GM12878 (cell line): ENCODE data around the gene ELP4. TPM values are rescaled to one million over a fixed set of nuclear protein-coding genes. Genes with fewer than 3 reads are reported as not detected.

Experiments
- ATAC-seq: fragments of 200-7000 bp; cut with Tn5 transposase; 3 replicates; pipeline ENCODE4 v1.9.1; 2020; ENCODE audit warnings: mild to moderate bottlenecking, moderate library complexity
- BruUV-seq: library from RNA; stranded (reverse); fragments of 400-500 nt; replicated peaks from 2 replicates; lab custom pipeline; 2021; lab: Mats Ljungman, UMichigan
- CTCF ChIA-PET: fragments of 300-600 bp; sonication (Branson Sonifier 250); formaldehyde crosslinking; extraction: SDS; loops from one replicate; lab custom pipeline; 2021; ENCODE audit warnings: inconsistent platforms; lab: Yijun Ruan, JAX
- POLR2A ChIA-PET: fragments of 350-600 bp; formaldehyde crosslinking; extraction: SDS; loops from one replicate; lab custom pipeline; 2021; ENCODE audit warnings: inconsistent platforms; lab: Charles Lee
- RAD21 ChIA-PET: fragments of 300-600 bp; sonication (Branson Sonifier 250); formaldehyde crosslinking; loops from one replicate; lab custom pipeline; 2023; ENCODE audit warnings: antibody characterized with exemption; ENCODE audit not compliant: unreplicated experiment; lab: Charles Lee
- SMC1A ChIA-PET: fragments of 300-600 bp; sonication (Branson Sonifier 250); formaldehyde crosslinking; loops from one replicate; lab custom pipeline; 2023; ENCODE audit not compliant: unreplicated experiment, uncharacterized antibody; lab: Charles Lee
- DNase-seq: peaks from one replicate; pipeline ENCODE4 v3.0.0-alpha.2; 2011; ENCODE audit warnings: low read depth, low spot score
- FAIRE-seq: peaks from 3 replicates; lab custom pipeline; 2011; peaks lifted over from hg19 to GRCh38; lab: Jason Lieb, UNC
- H2AFZ ChIP-seq: 2 replicates; pipeline ENCODE4 v1.6.0; 2011; ENCODE audit warnings: low read depth, low read length, control low read depth; ENCODE audit not compliant: control insufficient read depth
- H3K27ac ChIP-seq: 2 replicates; pipeline ENCODE4 v1.5.1; 2011; ENCODE audit warnings: control low read depth; ENCODE audit not compliant: control insufficient read depth, insufficient read depth
- H3K27me3 ChIP-seq, 2 experiments: replicated peaks in 1 of 2; 2 replicates each; pipeline versions ENCODE4 v1.6.0 to v1.6.1; 2011; ENCODE audit warnings: low read length in 1 of 2; ENCODE audit not compliant: control insufficient read depth in 2 of 2, insufficient read depth in 2 of 2
- H3K36me3 ChIP-seq, 2 experiments: 2 replicates each; pipeline ENCODE4 v1.5.1; 2011; ENCODE audit warnings: low read length in 1 of 2; ENCODE audit not compliant: control insufficient read depth in 2 of 2, insufficient read depth in 2 of 2
- H3K4me1 ChIP-seq: 2 replicates; pipeline ENCODE4 v1.6.1; 2011; ENCODE audit warnings: mild to moderate bottlenecking, low read length, moderate library complexity, mixed read lengths; ENCODE audit not compliant: control insufficient read depth, insufficient read depth
- H3K4me2 ChIP-seq: 2 replicates; pipeline ENCODE4 v1.6.0; 2011; ENCODE audit warnings: control low read depth; ENCODE audit not compliant: control insufficient read depth, insufficient read depth
- H3K4me3 ChIP-seq: fragments of 200-600 bp; sonication (generic); 2 replicates; pipeline ENCODE4 v1.5.1; 2016
- H3K79me2 ChIP-seq: 2 replicates; pipeline ENCODE4 v1.6.0; 2011; ENCODE audit warnings: low read length; ENCODE audit not compliant: control insufficient read depth, insufficient read depth
- H3K9ac ChIP-seq: 2 replicates; pipeline ENCODE4 v1.8.0; 2011; ENCODE audit warnings: low read length, control low read depth, mixed read lengths; ENCODE audit not compliant: control insufficient read depth, insufficient read depth
- H3K9me3 ChIP-seq: replicated peaks from 3 replicates; pipeline ENCODE4 v1.5.1; 2011; ENCODE audit warnings: mild to moderate bottlenecking, low read length; ENCODE audit not compliant: control insufficient read depth, insufficient read depth
- H4K20me1 ChIP-seq: 2 replicates; pipeline ENCODE4 v1.6.0; 2011; ENCODE audit not compliant: control insufficient read depth, insufficient read depth
- CBFB ChIP-seq: IDR thresholded peaks from 2 replicates; pipeline ENCODE4 v1.6.1; 2016; ENCODE audit warnings: antibody characterized with exemption, low read depth
- GABPA ChIP-seq: IDR thresholded peaks from 2 replicates; pipeline ENCODE4 v1.6.1; 2014; ENCODE audit warnings: antibody characterized with exemption, low read depth, mild to moderate bottlenecking, inconsistent platforms
- POLR2AphosphoS5 ChIP-seq: IDR thresholded peaks from 2 replicates; pipeline ENCODE4 v1.6.1; 2011; ENCODE audit warnings: mild to moderate bottlenecking, low read length, inconsistent platforms
- RUNX3 ChIP-seq: IDR thresholded peaks from 2 replicates; pipeline ENCODE4 v1.6.1; 2012; ENCODE audit warnings: low read length, inconsistent platforms
- SKIL ChIP-seq: fragments of 450-650 bp; IDR thresholded peaks from 2 replicates; pipeline ENCODE4 v1.6.1; 2017; ENCODE audit warnings: mild to moderate bottlenecking, low read depth, inconsistent platforms; ENCODE audit not compliant: poor library complexity, severe bottlenecking
- ZBED1 ChIP-seq: IDR thresholded peaks from 2 replicates; pipeline ENCODE4 v1.6.1; 2016; ENCODE audit warnings: borderline replicate concordance
- WGBS: methylation state at CpG from one replicate; pipeline ENCODE4 v1.1.6; 2016; ENCODE audit warnings: low lambda C conversion rate; ENCODE audit not compliant: insufficient replicate concordance, insufficient coverage; ENCODE audit errors: missing lambda C conversion rate; 5-methylcytosine and 5-hydroxymethylcytosine counted together
- in situ Hi-C: fragments of 300-500 bp; cut with MboI; formaldehyde crosslinking; loops from 9 replicates; pipeline ENCODE4 v1.14.3; 2018; ENCODE audit warnings: mixed read lengths
- intact Hi-C: fragments of 100-400 bp; cut with micrococcal nuclease; formaldehyde crosslinking; loops from one replicate; pipeline ENCODE4 v1.14.2; 2022; ENCODE audit not compliant: unreplicated experiment
- polyA plus RNA-seq, 11 experiments: library from polyadenylated mRNA; depleted of rRNA in 4 of 11; unstranded in 6 of 11; stranded (reverse) in 5 of 11; fragments of >200 nt; fragmentation: Nextera tagmentation in 4 of 11; fragmentation: Illumina TruSeq in 1 of 11; extraction: Ambion mirVana in 4 of 11; extraction: Trizol in 1 of 11; gene quantifications; 1 replicate in 1 of 11; 2 replicates in 10 of 11; pipeline versions ENCODE4 v1.2.1 to v1.2.3, GENCODE V29; 2011 to 2016; ENCODE audit warnings: inconsistent platforms in 2 of 11, missing spikeins in 2 of 11, low read depth in 1 of 11
- total RNA-seq, 4 experiments: library from RNA; depleted of rRNA in 3 of 4; stranded (reverse); fragments of >200 nt in 3 of 4; fragmentation: Illumina TruSeq in 1 of 4; extraction: Trizol in 1 of 4; gene quantifications; 2 replicates each; pipeline versions ENCODE4 v1.2.1 to v1.2.3, GENCODE V29; 2013 to 2021
- TF ChIP-seq, protein P1 (sequence below): IDR thresholded peaks from 2 replicates; pipeline ENCODE4 v1.6.1; 2012; ENCODE audit warnings: low read depth, low read length, improper control_type of control experiment
- TF ChIP-seq, protein P2 (sequence below): fragments of 450-650 bp; IDR thresholded peaks from 2 replicates; pipeline ENCODE4 v1.6.1; 2014; ENCODE audit warnings: mild to moderate bottlenecking
- TF ChIP-seq, protein P3 (sequence below): IDR thresholded peaks from 2 replicates; pipeline ENCODE4 v1.6.1; 2011; ENCODE audit warnings: mild to moderate bottlenecking, low read depth, low read length, moderate library complexity; ENCODE audit not compliant: insufficient replicate concordance

Gene ELP4
- total and polyA plus RNA-seq, 10 of the 15 experiments (the other 5 are each of a cell fraction or from before 2014, with no cell fraction given) = 17.7 to 36.1 (median 27.0) TPM

GRCh38 chr11:31598454-31598853, 88.9 kb downstream of the ELP4 start:
- ChIA-PET CTCF (interaction anchor here (1.3 kb wide), 1 partner anchor 14 kb away, joined by 3 read pairs; no protein-coding TSS in a partner anchor), POLR2A (interaction anchor here (0.6 kb wide), 1 partner anchor 99 kb away, joined by 6 read pairs; no protein-coding TSS in a partner anchor), RAD21 (interaction anchor here (0.6 kb wide), 1 partner anchor 805 kb away, joined by 3 read pairs; no protein-coding TSS in a partner anchor), SMC1A (interaction anchor here (0.9 to 1.0 kb wide), 2 partner anchors 17 to 28 kb away, joined by 3 read pairs; no protein-coding TSS in a partner anchor)
- intact Hi-C loops = no loop called here
- no peak overlapping the region for H3K27ac ChIP-seq
- no peaks in the 10 kb centered on the region for H3K27me3 ChIP-seq
- no TSS peak for BruUV-seq
- no peaks in the 10 kb centered on the region for H3K9me3 ChIP-seq
- in situ Hi-C loops = no loop called here
- no peaks in the 10 kb centered on the region for H3K36me3 ChIP-seq
- H3K9ac ChIP-seq = no peak overlapping the region
- DNase-seq (no peak), FAIRE-seq (no peak), ATAC-seq (no peak)
- H3K4me3 ChIP-seq = no peak overlapping the region
- WGBS = 86% methylated on average over 1 of the region's 2 CpGs
- H2AFZ ChIP-seq = no peak overlapping the region
- H3K79me2 ChIP-seq = no peaks in the 10 kb centered on the region
- no peak overlapping the region for H3K4me2 ChIP-seq
- no peaks in the 10 kb centered on the region for H3K4me1 ChIP-seq
- no peaks in the 10 kb centered on the region for H4K20me1 ChIP-seq
- TF ChIP-seq GABPA = no peak
- TF ChIP-seq, protein P1, sequence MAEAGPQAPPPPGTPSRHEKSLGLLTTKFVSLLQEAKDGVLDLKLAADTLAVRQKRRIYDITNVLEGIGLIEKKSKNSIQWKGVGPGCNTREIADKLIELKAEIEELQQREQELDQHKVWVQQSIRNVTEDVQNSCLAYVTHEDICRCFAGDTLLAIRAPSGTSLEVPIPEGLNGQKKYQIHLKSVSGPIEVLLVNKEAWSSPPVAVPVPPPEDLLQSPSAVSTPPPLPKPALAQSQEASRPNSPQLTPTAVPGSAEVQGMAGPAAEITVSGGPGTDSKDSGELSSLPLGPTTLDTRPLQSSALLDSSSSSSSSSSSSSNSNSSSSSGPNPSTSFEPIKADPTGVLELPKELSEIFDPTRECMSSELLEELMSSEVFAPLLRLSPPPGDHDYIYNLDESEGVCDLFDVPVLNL = no peak

- Histone ChIP-seq H3K4me2 (no peak overlapping the region), H3K79me2 (no peaks in the 10 kb centered on the region), H3K27me3 (no peaks in the 10 kb centered on the region), H3K4me3 (no peak overlapping the region), H3K9me3 (no peaks in the 10 kb centered on the region), H3K27ac (no peak overlapping the region), H3K4me1 (no peaks in the 10 kb centered on the region), H2AFZ (no peak overlapping the region), H3K9ac (no peak overlapping the region), H3K36me3 (no peaks in the 10 kb centered on the region), H4K20me1 (no peaks in the 10 kb centered on the region)
- ChIA-PET CTCF (interaction anchor here (0.7 kb wide), 2 partner anchors 12 to 113 kb away, joined by 3 read pairs; no protein-coding TSS in a partner anchor), RAD21 (no interaction called here), SMC1A (interaction anchor here (0.7 kb wide), 1 partner anchor 471 kb away, joined by 3 read pairs; no protein-coding TSS in a partner anchor), POLR2A (no interaction called here)
- in situ Hi-C loops = no loop called here
- BruUV-seq = no TSS peak
- intact Hi-C loops = no loop called here
- ATAC-seq (no peak), DNase-seq (no peak), FAIRE-seq (no peak)
- 100% methylated on average over 1 of the region's 1 CpG for WGBS
- TF ChIP-seq SKIL = no peak
- TF ChIP-seq ZBED1 = no peak
- TF ChIP-seq, protein P2, sequence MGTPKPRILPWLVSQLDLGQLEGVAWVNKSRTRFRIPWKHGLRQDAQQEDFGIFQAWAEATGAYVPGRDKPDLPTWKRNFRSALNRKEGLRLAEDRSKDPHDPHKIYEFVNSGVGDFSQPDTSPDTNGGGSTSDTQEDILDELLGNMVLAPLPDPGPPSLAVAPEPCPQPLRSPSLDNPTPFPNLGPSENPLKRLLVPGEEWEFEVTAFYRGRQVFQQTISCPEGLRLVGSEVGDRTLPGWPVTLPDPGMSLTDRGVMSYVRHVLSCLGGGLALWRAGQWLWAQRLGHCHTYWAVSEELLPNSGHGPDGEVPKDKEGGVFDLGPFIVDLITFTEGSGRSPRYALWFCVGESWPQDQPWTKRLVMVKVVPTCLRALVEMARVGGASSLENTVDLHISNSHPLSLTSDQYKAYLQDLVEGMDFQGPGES = no peak
- no peak for TF ChIP-seq RUNX3
- TF ChIP-seq, protein P3, sequence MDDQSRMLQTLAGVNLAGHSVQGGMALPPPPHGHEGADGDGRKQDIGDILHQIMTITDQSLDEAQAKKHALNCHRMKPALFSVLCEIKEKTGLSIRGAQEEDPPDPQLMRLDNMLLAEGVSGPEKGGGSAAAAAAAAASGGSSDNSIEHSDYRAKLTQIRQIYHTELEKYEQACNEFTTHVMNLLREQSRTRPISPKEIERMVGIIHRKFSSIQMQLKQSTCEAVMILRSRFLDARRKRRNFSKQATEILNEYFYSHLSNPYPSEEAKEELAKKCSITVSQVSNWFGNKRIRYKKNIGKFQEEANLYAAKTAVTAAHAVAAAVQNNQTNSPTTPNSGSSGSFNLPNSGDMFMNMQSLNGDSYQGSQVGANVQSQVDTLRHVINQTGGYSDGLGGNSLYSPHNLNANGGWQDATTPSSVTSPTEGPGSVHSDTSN = no peak
- TF ChIP-seq POLR2AphosphoS5 = no peak
- TF ChIP-seq CBFB = no peak
Observed at GRCh38 chr11:31601635-31602282, 92.2 kb downstream of the ELP4 start.
